Common myeloid progenitor, CD34-positive (primary cell): ENCODE data around the gene CACNA1G.

Experiments
- CTCF ChIA-PET: fragments of 350-600 bp; sonication (Branson Sonifier 250); formaldehyde crosslinking; loops from one replicate; lab custom pipeline; 2021; ENCODE audit warnings: antibody characterized with exemption; lab: Charles Lee
- POLR2A ChIA-PET: fragments of 350-600 bp; sonication (Branson Sonifier 250); formaldehyde crosslinking; loops from one replicate; lab custom pipeline; 2021; ENCODE audit warnings: antibody characterized with exemption; lab: Charles Lee
- DNase-seq, 3 donors: peaks; one replicate each; pipeline versions ENCODE4 v3.0.0 to v3.0.0-alpha.2; 2013
- H3K27ac ChIP-seq, 2 experiments: 1 replicate in 1 of 2; 2 replicates in 1 of 2; pipeline ENCODE4 v1.7.0; 2013; ENCODE audit warnings: inconsistent platforms in 2 of 2, low read length in 2 of 2, mild to moderate bottlenecking in 2 of 2, low read depth in 1 of 2, moderate library complexity in 1 of 2; ENCODE audit not compliant: severe bottlenecking in 2 of 2, insufficient read depth in 1 of 2, poor library complexity in 1 of 2
- H3K27me3 ChIP-seq, 5 experiments: replicated peaks in 2 of 5; 1 replicate in 3 of 5; 2 replicates in 2 of 5; pipeline versions ENCODE4 v1.6.1 to v1.7.0; 2013; ENCODE audit warnings: low read length in 4 of 5, mild to moderate bottlenecking in 2 of 5, moderate library complexity in 2 of 5, inconsistent platforms in 1 of 5; ENCODE audit not compliant: insufficient read depth in 5 of 5, control insufficient read depth in 4 of 5
- H3K36me3 ChIP-seq, 4 experiments: 1 replicate in 2 of 4; 2 replicates in 2 of 4; pipeline versions ENCODE4 v1.6.1 to v1.7.0; 2013; ENCODE audit warnings: low read length in 3 of 4, control low read depth in 1 of 4, mild to moderate bottlenecking in 1 of 4; ENCODE audit not compliant: control insufficient read depth in 4 of 4, insufficient read depth in 4 of 4
- H3K4me1 ChIP-seq, 4 experiments: 1 replicate in 3 of 4; 2 replicates in 1 of 4; pipeline versions ENCODE4 v1.6.1 to v1.7.1; 2013; ENCODE audit warnings: low read length in 3 of 4, mild to moderate bottlenecking in 3 of 4, control low read depth in 1 of 4, inconsistent platforms in 1 of 4, moderate library complexity in 1 of 4; ENCODE audit not compliant: control insufficient read depth in 4 of 4, insufficient read depth in 4 of 4; ENCODE audit errors: control extremely low read depth in 1 of 4
- H3K4me3 ChIP-seq, 7 experiments: 1 replicate in 4 of 7; 2 replicates in 3 of 7; pipeline versions ENCODE4 v1.5.1 to v1.7.0; 2013; ENCODE audit warnings: mild to moderate bottlenecking in 7 of 7, low read length in 6 of 7, moderate library complexity in 6 of 7, inconsistent platforms in 2 of 7, low read depth in 2 of 7, control low read depth in 1 of 7; ENCODE audit not compliant: insufficient read depth in 4 of 7, control insufficient read depth in 1 of 7; ENCODE audit errors: extremely low read depth in 1 of 7
- H3K9me3 ChIP-seq, 5 experiments: 1 replicate in 4 of 5; 2 replicates in 1 of 5; pipeline versions ENCODE4 v1.6.1 to v1.7.1; 2013; ENCODE audit warnings: low read length in 4 of 5, mild to moderate bottlenecking in 2 of 5, inconsistent platforms in 1 of 5, low read depth in 1 of 5, moderate library complexity in 1 of 5; ENCODE audit not compliant: control insufficient read depth in 4 of 5, insufficient read depth in 2 of 5; ENCODE audit errors: control extremely low read depth in 1 of 5
- WGBS: methylation state at CpG from one replicate; pipeline ENCODE4 v1.1.5; 2013; ENCODE audit not compliant: insufficient coverage; 5-methylcytosine and 5-hydroxymethylcytosine counted together

CACNA1G gene

DNA sequence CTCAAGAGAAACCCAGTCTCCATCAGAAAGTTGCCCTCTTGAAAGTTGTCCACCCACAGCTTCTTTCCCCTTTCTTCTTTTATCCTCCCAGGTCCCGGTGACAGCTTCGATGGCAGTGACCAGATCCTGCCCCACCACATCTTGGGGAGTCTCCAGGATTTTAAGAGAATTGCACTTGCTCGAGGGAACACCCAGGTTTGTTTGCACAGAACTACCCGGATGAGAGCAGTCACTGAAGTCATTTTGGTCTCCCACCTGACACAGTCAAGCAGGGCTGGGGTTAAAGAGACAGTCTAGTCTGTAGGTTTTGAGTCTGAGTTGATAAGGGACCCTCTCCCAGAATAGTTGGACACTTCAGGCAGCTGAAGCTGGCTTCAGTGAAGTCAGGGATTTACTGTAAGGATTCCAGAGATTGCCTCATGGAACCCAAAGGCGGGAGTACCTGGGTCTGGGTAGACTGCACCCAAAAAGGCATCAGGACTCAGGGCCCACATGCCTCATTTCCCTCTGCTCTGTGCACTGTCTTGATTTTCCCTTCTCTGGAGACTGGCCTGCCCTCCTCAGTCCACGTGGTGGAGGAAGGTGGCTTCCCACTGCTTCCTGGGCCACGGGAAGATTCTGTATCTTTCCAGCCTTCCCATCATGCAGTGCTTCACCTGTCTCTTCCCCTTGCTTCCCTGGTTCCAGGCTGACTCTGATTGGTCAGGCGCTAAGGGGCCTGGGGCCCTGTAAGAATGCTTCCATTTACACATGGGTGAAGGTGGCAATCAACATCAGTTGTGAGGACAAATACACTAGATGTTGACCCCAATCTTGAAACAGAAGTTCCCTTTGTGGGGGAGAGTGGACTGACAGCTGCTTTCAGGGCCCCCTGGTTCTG is 42.8 kb upstream of the CACNA1G start:
- H3K36me3 ChIP-seq: peaks cover 0 to 3% (median 0%) of the 10 kb centered on the region in 4 experiments
- WGBS: 87% methylated on average over 7 of the region's 8 CpGs
- no peak for DNase-seq
- CTCF ChIA-PET: interaction anchor here (1.2 to 1.4 kb wide), 2 partner anchors 16 to 17 kb away, joined by 3 to 4 read pairs; no protein-coding TSS in a partner anchor
- no peak overlapping the region for H3K27ac ChIP-seq
- no peak overlapping the region for H3K4me3 ChIP-seq
- no peaks in the 10 kb centered on the region for H3K4me1 ChIP-seq
- POLR2A ChIA-PET: no interaction called here
- H3K27me3 ChIP-seq: peaks cover 0 to 2% (median 0%) of the 10 kb centered on the region in 5 experiments
- H3K9me3 ChIP-seq: no peaks in the 10 kb centered on the region

- POLR2A ChIA-PET: no interaction called here
- H3K9me3 ChIP-seq: no peaks in the 10 kb centered on the region
Measured at GRCh38 chr17:50518384-50519023, 42.0 kb upstream of the CACNA1G start.

GRCh38 chr17:50519141-50519834 is 41.2 kb upstream of the CACNA1G start:
- peaks cover 0 to 4% (median 0%) of the 10 kb centered on the region in 5 experiments for H3K27me3 ChIP-seq
- H3K4me3 ChIP-seq: no peak overlapping the region
- H3K4me1 ChIP-seq: no peaks in the 10 kb centered on the region
- H3K36me3 ChIP-seq: peaks cover 0 to 3% (median 0%) of the 10 kb centered on the region in 4 experiments
- ChIA-PET CTCF (interaction anchor here (1.4 to 1.7 kb wide), 2 partner anchors 12 to 18 kb away, joined by 3 to 4 read pairs; no protein-coding TSS in a partner anchor), POLR2A (no interaction called here)
- H3K9me3 ChIP-seq: no peaks in the 10 kb centered on the region
- DNase-seq: no peak
- WGBS: 87% methylated on average over 5 of the region's 8 CpGs
- H3K27ac ChIP-seq: no peak overlapping the region

More at GRCh38 chr17:50518384-50519023, 42.0 kb upstream of the CACNA1G start:
- Histone ChIP-seq H3K27me3 (peaks cover 0 to 2% (median 0%) of the 10 kb centered on the region in 5 experiments), H3K4me3 (no peak overlapping the region), H3K36me3 (peaks cover 0 to 3% (median 0%) of the 10 kb centered on the region in 4 experiments), H3K4me1 (no peaks in the 10 kb centered on the region), H3K27ac (no peak overlapping the region)
- no peak for DNase-seq
- WGBS: 90% methylated on average over 12 of the region's 13 CpGs
- CTCF ChIA-PET: interaction anchor here (1.4 kb wide), 1 partner anchor 17 kb away, joined by 4 read pairs; no protein-coding TSS in a partner anchor

DNA sequence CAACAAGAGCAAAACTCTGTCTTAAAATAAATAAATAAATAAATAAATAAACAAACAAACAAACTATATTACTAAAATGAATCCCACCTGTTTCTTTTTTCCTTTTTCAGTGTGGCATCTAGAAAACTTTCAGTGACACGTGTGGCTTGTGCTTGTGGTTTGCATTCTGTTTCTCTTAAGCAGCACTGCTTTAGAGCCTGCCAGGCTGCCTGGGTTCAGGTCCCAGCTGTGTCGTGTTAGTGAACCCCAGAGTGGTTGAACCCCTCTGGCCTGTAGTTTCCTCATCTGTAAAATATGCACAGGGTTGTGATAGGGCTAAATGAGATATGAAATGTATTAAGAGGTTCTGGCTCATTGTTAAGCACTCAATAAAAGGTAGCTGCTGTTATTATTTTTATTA is 40.0 kb upstream of the CACNA1G start:
- DNase-seq: no peak
- no peak overlapping the region for H3K27ac ChIP-seq
- WGBS: 71% methylated on average over 1 of the region's 2 CpGs
- ChIA-PET CTCF (interaction anchor here (1.0 to 1.7 kb wide), 4 partner anchors 9 to 30 kb away, joined by 3 to 4 read pairs (median 4); no protein-coding TSS in a partner anchor), POLR2A (no interaction called here)
- peaks cover 0 to 3% (median 0%) of the 10 kb centered on the region in 4 experiments for H3K36me3 ChIP-seq
- peaks cover 0 to 4% (median 0%) of the 10 kb centered on the region in 5 experiments for H3K27me3 ChIP-seq
- no peak overlapping the region for H3K4me3 ChIP-seq
- no peaks in the 10 kb centered on the region for H3K4me1 ChIP-seq
- no peaks in the 10 kb centered on the region for H3K9me3 ChIP-seq

DNA sequence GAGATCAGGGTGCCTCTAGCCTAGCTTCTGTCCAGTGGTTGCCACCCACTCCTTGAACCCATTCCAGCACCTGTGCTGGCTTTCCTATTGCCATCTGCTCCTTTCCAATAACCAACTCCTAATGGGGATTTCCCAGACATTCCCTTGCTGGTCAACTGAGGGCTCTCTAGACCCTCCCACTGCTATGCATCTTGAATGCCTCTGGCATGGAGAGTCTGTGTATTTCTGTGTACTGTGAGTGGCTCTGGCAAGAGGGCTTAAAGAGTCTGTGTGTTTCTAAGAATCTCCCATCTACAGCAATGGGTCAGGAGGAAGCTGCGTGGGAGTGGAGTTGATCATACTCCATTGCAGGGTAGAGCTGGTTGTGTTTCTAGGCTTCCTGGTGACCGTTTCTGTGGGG is 39.0 kb upstream of the CACNA1G start:
- CTCF ChIA-PET: interaction anchor here (1.0 to 1.4 kb wide), 3 partner anchors 9 to 29 kb away, joined by 4 to 8 read pairs (median 4); no protein-coding TSS in a partner anchor
- Histone ChIP-seq H3K36me3 (peaks cover 0 to 3% (median 0%) of the 10 kb centered on the region in 4 experiments), H3K9me3 (no peaks in the 10 kb centered on the region), H3K4me3 (no peak overlapping the region), H3K4me1 (no peaks in the 10 kb centered on the region), H3K27me3 (peaks cover 0 to 4% (median 0%) of the 10 kb centered on the region in 5 experiments), H3K27ac (no peak overlapping the region)
- no peak for DNase-seq
- POLR2A ChIA-PET: no interaction called here
- WGBS: 88% methylated on average over 2 of the region's 2 CpGs

DNA sequence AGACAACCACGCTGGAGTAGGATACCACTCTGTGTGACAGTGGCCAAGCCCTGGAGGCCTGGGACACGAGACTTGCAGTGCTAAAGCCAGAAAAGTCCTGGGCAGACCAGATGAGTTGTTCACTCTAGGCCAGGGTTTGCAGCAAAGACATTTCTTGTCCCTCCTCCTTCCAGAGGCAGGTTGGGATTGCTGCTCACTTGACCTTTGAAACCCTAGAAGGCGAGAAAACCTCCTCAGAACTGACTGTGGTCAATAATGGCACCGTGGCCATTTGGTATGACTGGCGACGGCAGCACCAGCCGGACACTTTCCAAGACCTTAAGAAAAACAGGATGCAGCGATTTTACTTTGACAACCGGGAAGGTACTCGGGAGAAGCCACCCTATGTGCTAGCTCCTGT is 37.7 kb upstream of the CACNA1G start:
- 97% methylated on average over 10 of the region's 10 CpGs for WGBS
- ChIA-PET CTCF (no interaction called here), POLR2A (no interaction called here)
- peaks cover 0 to 4% (median 0%) of the 10 kb centered on the region in 5 experiments for H3K27me3 ChIP-seq
- no peaks in the 10 kb centered on the region for H3K9me3 ChIP-seq
- H3K36me3 ChIP-seq: peaks cover 0 to 3% (median 0%) of the 10 kb centered on the region in 4 experiments
- peaks cover 0 to 9% (median 7%) of the 10 kb centered on the region in 4 experiments for H3K4me1 ChIP-seq
- H3K4me3 ChIP-seq: no peak overlapping the region
- H3K27ac ChIP-seq: no peak overlapping the region
- DNase-seq: no peak
